GM21737 (cell line): ENCODE data around the gene FAM221B.

ENCODE experiments used
- ATAC-seq: cut with Tn5 transposase; IDR thresholded peaks from one replicate; pipeline ENCODE4 v1.9.1; 2021; ENCODE audit warnings: mild to moderate bottlenecking, moderate library complexity; ENCODE audit not compliant: unreplicated experiment

Gene FAM221B

GRCh38 chr9:35847792-35848572, 19.4 kb upstream of the FAM221B start:
- peak; percentile 88 for ATAC-seq

GRCh38 chr9:35845824-35846771, 17.6 kb upstream of the FAM221B start:
- ATAC-seq: no peak

- ATAC-seq: no peak
Observed at GRCh38 chr9:35844628-35845270, 16.2 kb upstream of the FAM221B start.

- ATAC-seq: peak; percentile 66
Observed at GRCh38 chr9:35842795-35843194, 14.3 kb upstream of the FAM221B start.

- no peak for ATAC-seq
Observed at GRCh38 chr9:35842020-35842745, 13.7 kb upstream of the FAM221B start.

GRCh38 chr9:35841645-35841900, 13.0 kb upstream of the FAM221B start:
- ATAC-seq: no peak

GRCh38 chr9:35840881-35841644, 12.5 kb upstream of the FAM221B start:
- ATAC-seq: no peak

- no peak for ATAC-seq
Observed at GRCh38 chr9:35839926-35840325, 11.4 kb upstream of the FAM221B start.

- ATAC-seq: no peak
Observed at GRCh38 chr9:35836595-35836994, 8.1 kb upstream of the FAM221B start.

GRCh38 chr9:35835766-35836165, 7.2 kb upstream of the FAM221B start:
- no peak for ATAC-seq

- ATAC-seq: no peak
Observed at GRCh38 chr9:35835216-35835632, 6.7 kb upstream of the FAM221B start.

GRCh38 chr9:35834260-35835215, 6.0 kb upstream of the FAM221B start:
- ATAC-seq: no peak

GRCh38 chr9:35832814-35833213, 4.3 kb upstream of the FAM221B start:
- no peak for ATAC-seq

GRCh38 chr9:35831040-35831439, 2.5 kb upstream of the FAM221B start:
- ATAC-seq: no peak

- no peak for ATAC-seq
Observed at GRCh38 chr9:35829764-35830096, 1.2 kb upstream of the FAM221B start.

GRCh38 chr9:35829084-35829763, 692 bp upstream of the FAM221B start, which contains the start of gene TMEM8B:
Gene TMEM8B, plus strand, starts transcription at chr9:35829228. Its CDS starts 220 bp downstream, at chr9:35829448.
- peak; percentile 73 for ATAC-seq

GRCh38 chr9:35827486-35827885, 1.0 kb downstream of the FAM221B start:
- no peak for ATAC-seq

GRCh38 chr9:35826071-35826701, 2.3 kb downstream of the FAM221B start:
- ATAC-seq: no peak
